GM19452 (cell line): Measurements from ENCODE around the gene TADA2A.

Source experiments
- ATAC-seq: cut with Tn5 transposase; IDR thresholded peaks from one replicate; pipeline ENCODE4 v1.9.1; 2021; ENCODE audit not compliant: unreplicated experiment

The TADA2A gene

GRCh38 chr17:37406635-37407461, at the start of gene TADA2A, which contains the start of gene ACACA:
TADA2A (plus strand) TSS chr17:37406886; CDS start chr17:37411366, 4,480 bp downstream.
ACACA (minus strand) TSS chr17:37406836; CDS start chr17:37406299, 537 bp downstream.
- ATAC-seq: peak; percentile 78

- peak; percentile 3 for ATAC-seq
Observed at GRCh38 chr17:37358098-37358829, 48.4 kb upstream of the TADA2A start.

DNA sequence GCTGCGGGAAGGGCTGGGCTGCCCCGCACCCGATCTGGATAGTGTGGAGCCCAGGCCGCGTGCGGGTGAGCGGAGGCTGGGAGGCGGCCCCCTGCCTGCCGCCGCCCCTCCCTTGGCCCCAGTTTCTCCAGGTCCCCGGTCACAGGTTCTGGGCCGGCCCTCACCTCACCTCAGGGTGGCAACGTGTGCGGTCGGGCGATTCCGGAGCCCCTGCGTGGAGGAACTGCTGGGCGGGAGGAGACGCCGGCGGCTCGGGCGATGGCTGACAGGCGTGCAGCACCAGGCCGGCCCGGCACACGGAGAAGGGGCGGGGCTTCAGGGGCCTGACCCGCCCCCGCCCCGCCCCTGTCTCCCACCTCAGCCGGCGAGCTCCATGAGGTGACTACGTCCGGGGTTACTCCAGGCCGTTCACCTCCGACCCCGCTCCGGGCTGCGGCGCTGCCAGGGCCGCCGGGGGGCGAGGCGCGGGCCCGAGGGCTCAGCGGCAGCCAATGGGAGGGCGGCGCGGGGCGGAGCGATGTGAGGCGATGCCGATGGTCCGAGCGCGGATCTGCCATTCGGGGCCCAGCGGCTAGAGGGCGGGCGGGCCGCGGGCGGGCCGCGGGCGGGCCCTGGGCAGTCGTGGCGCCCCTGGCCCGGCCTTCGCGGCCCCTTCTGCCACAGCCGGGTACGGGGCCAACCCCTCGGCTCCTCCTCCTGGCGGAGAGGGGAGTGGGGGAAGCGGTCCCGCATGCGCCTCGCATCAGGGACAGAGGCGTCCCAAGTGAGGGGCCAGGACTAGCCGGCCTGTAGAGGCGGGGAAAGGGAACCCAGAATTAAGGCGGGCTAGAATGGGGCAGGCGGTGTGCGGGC, 47.6 kb upstream of the TADA2A start:
- peak; percentile 93 for ATAC-seq

DNA sequence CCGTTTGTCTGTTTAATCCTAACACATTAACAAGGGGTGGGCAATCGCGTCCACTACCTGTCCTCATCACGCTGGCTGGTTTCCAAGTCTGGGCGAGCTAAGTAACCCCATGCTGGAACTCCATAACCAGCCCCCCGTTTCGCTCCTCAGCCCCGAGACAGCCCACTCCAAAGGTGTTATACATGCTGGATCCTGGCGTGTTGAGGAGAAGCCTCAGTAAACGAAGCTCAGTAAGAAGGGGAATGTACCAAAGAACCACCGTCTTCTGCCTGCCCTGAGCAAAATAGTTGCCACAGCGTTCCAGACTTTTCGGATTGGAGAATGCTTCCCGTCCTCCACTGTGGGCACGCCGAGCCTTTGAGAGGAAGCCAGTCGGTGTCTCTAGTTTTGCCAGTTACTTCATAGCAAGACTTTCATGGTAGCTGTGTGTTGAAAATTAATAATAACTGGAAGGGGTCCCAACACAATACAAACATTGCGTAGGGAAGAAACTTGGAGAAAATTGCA, 47.0 kb upstream of the TADA2A start:
- ATAC-seq: no peak

GRCh38 chr17:37360632-37361031, 46.1 kb upstream of the TADA2A start:
- no peak for ATAC-seq

DNA sequence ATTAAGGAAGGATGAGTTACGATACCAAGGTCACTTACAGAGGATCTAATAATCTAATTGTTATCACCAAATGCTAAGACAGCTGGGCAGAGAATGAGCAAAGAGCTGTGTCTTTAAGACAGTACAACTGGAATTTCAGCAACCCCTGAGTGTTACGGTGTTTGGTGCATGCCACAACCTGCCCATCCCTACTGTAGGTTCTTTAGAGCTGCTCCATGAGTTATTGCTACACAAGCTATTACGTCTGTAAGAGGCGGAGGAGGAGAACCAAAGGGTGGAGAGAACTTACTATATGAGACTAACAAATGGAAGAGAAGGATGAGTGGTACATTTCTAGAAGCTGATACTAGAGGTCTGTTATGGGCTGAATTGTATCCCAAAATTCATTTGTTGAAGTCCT, 45.1 kb upstream of the TADA2A start:
- no peak for ATAC-seq

- ATAC-seq: no peak
Observed at GRCh38 chr17:37365589-37365988, 41.1 kb upstream of the TADA2A start.

GRCh38 chr17:37368577-37368976, 38.1 kb upstream of the TADA2A start:
- no peak for ATAC-seq

DNA sequence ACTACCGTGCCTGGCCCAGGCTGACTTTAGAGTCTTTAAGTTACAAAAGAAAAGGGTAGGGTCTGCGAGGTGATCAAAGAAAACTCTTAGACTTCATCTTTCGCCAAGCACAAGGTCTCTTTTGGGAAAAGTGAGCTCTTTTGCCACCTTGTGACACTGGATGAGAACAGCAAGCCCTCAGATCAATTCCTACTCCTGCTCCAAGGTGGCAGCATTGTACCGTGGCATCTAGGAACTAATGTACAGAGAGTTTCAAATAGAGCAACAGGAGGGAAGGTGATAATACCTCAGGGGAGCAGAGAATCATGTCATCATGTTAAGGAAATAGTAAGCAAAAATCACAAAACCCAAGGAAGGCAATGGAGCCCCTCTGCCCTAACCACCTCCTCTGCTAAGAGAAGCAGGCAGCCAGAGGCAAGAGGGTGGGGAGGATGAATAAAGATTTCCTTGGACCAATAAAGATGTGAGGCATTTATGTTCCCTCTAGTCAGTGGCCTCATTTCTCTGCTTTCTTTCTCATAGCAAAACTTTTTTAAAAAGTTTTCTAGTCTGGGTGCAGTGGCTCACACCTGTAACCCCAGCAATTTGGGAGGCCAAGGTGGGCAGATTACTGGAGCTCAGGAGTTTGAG, 33.0 kb upstream of the TADA2A start:
- no peak for ATAC-seq

GRCh38 chr17:37375706-37376105, 31.0 kb upstream of the TADA2A start, which contains the start of gene C17orf78:
C17orf78 (plus strand) TSS chr17:37375985; CDS start chr17:37376093, 108 bp downstream.
- no peak for ATAC-seq

- ATAC-seq: no peak
Observed at GRCh38 chr17:37382056-37382455, 24.6 kb upstream of the TADA2A start.

DNA sequence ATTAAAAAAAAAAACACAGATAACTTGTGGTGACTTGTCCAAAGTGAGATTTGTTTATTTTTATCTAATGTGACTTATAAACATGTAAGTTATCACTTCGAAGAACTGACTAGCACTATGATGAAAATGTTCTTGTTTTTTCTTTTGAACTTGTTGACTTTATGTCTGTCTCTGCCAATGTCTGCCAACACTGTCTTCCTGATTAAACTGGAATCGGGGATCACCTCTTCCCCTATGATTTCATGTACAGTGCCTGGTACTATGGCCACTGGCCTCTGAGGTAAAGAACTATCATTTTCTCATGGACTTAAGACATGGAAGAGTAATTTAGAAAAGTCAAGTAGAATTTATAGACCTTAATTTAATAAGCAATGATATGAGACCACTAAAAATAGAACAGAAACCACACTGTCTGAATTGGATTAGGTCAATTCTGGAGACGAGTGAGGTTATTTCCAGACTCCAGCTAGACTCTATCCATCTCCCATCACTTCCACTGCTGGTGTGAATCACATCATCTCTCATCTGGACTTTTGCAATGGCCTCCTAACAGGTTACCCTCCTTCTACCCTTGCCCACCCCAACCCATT, 22.0 kb upstream of the TADA2A start:
- no peak for ATAC-seq

DNA sequence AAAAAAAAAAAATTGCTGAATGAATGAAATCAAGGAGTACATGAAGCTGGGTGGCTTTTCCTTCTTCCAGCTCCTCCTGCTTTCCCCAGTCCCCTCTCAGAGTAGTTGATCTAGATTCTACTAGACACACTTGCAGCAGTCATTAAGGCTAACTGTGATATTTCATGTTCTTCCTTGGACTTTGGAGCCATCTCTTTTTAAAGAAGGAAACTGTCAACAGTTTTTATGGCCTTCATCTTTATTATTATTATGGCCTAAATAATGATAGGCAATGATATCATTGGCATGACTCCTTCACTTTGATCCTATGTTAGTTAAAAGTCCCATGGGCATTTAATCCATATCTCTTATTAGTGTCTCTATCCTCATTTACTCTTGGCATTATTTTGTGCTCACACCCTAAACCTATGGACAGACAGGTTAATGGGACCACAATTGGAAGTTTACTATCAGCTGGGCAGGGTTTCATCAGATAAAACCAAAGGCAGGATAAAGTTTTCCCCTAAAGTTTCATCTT, 21.2 kb upstream of the TADA2A start:
- ATAC-seq: no peak

DNA sequence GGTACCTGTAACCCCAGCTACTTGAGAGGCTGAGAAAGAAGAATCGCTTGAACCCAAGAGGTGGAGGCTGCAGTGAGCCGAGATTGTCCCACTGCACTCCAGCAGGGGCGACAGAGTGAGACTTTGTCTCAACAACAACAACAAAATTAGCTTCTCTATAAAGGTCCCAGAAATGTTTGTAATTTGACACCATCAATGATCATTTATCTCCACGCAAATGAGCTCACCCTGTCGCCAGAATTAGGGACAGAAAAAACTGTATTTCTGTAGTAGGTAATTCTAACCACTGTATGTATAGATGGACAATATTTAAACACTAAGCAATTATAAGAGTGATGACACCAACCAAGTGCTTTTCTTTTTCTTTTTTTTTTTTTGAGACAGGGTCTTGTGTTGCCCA, 20.2 kb upstream of the TADA2A start:
- ATAC-seq: no peak

DNA sequence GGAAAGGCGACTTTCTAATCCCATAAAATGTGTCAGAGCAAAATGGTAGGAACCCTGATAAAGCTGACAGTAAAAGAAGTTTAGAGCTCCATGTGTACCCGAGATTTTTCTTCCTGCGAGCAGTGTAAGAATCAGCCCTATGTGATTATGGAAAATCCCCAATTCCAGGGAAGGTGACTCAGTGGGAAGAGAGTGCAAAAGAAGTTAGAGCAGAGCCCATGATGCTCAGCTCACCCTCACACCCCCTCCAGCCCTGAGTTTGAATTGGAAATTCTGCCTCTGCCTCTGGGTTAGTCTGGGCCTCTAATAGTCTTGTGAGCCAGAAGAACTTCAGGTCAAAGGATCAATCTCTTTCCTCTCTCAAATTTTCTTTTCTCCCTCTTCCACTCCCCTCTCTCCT, 18.4 kb upstream of the TADA2A start:
- no peak for ATAC-seq

DNA sequence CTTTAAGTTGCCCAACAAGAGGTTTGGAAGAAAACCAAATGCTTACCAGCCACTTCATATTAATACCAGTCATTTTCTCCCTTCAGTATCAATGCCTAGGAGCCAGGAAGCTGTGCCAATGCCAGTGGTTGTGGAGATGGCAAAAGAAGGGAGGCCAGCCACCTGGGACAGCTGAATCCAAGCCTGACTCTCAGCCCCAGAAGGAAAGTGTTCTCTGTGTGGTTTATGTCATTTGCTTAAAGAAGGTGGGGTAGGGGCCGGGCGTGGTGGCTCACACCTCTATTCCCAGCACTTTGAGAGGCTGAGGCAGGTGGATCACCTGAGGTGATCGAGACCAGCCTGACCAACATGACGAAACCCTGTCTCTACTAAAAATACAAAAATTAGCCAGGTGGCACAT, 17.5 kb upstream of the TADA2A start:
- no peak for ATAC-seq

DNA sequence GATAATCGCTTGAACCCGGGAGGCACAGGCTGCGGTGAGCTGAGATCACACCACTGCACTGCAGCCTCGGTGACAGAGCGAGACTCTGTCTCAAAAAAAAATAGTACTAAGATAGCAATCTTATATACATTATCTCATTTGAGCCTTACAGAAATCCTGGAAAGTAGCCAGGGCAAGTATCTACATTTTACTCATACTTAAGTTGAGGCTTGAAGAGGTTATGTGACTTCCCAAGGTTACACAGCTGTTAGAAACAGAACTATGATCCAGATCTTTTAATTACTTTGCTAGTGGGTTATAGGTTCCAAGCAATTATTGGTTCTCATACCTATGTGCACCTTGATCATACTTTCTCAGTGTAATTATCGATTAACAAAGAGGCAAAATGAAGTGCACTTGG, 15.5 kb upstream of the TADA2A start:
- no peak for ATAC-seq

- ATAC-seq: peak; percentile 62
Observed at GRCh38 chr17:37392024-37392590, 14.6 kb upstream of the TADA2A start.

GRCh38 chr17:37393352-37393751, 13.3 kb upstream of the TADA2A start:
- ATAC-seq: no peak
